ENCODE measurements around the gene ZFYVE16. TPM values are rescaled to one million over a fixed set of nuclear protein-coding genes. Genes with fewer than 3 reads are reported as not detected.

ZFYVE16 gene
- total and polyA plus RNA-seq, 2 of the 13 experiments (the other 11 are each of a cell fraction or from before 2014, with no cell fraction given): 9.3 to 33.3 TPM

DNA sequence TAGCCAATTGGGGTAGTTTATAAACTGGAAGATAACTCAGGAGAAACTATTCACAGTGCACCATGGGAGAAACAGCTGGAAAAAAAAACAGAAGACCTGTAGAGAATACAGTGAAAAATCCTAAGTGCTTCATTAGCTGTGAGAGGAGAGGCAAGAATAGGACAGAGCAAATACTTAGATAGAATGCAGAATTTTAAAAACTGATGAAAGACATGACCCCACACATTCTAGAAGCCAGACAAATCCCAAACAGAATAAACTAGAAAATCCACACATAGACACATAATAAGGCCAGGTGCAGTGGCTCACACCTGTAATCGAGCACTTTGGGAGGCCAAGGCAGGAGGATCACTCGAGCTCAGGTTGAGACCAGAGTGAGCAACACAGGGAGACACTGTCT, 72.5 kb downstream of the ZFYVE16 start:
- ChIA-PET CTCF (ENCODE audit: low intra/inter-chr PET ratio, low total read pairs) (interaction anchor here (1.8 kb wide), 1 partner anchor 191 kb away, joined by 15 read pairs; no protein-coding TSS in a partner anchor), POLR2A (no interaction called here)
- H3K27ac ChIP-seq (ENCODE audit: extremely low read length, insufficient read depth, low read length): no peak overlapping the region
- ATAC-seq (no peak), DNase-seq (ENCODE audit: low spot score) (no peak), FAIRE-seq (no peak)
- TF ChIP-seq, protein P1, sequence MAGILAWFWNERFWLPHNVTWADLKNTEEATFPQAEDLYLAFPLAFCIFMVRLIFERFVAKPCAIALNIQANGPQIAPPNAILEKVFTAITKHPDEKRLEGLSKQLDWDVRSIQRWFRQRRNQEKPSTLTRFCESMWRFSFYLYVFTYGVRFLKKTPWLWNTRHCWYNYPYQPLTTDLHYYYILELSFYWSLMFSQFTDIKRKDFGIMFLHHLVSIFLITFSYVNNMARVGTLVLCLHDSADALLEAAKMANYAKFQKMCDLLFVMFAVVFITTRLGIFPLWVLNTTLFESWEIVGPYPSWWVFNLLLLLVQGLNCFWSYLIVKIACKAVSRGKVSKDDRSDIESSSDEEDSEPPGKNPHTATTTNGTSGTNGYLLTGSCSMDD (CRISPR knock-in tag; IDR thresholded peaks at IDR 0.05): no peak
- TF ChIP-seq ZNF552 (CRISPR knock-in tag; IDR thresholded peaks at IDR 0.05; ENCODE audit: borderline replicate concordance) (no peak), ZC3H13 (CRISPR knock-in tag; IDR thresholded peaks at IDR 0.05) (no peak), ZNF670 (CRISPR knock-in tag; IDR thresholded peaks at IDR 0.05; ENCODE audit: borderline replicate concordance) (no peak), RFX3 (CRISPR knock-in tag; IDR thresholded peaks at IDR 0.05) (no peak), ZNF589 (CRISPR knock-in tag; conservative IDR thresholded peaks at IDR 0.05) (no peak)
- TF ChIP-seq, protein P2, sequence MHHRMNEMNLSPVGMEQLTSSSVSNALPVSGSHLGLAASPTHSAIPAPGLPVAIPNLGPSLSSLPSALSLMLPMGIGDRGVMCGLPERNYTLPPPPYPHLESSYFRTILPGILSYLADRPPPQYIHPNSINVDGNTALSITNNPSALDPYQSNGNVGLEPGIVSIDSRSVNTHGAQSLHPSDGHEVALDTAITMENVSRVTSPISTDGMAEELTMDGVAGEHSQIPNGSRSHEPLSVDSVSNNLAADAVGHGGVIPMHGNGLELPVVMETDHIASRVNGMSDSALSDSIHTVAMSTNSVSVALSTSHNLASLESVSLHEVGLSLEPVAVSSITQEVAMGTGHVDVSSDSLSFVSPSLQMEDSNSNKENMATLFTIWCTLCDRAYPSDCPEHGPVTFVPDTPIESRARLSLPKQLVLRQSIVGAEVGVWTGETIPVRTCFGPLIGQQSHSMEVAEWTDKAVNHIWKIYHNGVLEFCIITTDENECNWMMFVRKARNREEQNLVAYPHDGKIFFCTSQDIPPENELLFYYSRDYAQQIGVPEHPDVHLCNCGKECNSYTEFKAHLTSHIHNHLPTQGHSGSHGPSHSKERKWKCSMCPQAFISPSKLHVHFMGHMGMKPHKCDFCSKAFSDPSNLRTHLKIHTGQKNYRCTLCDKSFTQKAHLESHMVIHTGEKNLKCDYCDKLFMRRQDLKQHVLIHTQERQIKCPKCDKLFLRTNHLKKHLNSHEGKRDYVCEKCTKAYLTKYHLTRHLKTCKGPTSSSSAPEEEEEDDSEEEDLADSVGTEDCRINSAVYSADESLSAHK (CRISPR knock-in tag; IDR thresholded peaks at IDR 0.05; ENCODE audit: borderline replicate concordance): no peak
- TF ChIP-seq, protein P3, sequence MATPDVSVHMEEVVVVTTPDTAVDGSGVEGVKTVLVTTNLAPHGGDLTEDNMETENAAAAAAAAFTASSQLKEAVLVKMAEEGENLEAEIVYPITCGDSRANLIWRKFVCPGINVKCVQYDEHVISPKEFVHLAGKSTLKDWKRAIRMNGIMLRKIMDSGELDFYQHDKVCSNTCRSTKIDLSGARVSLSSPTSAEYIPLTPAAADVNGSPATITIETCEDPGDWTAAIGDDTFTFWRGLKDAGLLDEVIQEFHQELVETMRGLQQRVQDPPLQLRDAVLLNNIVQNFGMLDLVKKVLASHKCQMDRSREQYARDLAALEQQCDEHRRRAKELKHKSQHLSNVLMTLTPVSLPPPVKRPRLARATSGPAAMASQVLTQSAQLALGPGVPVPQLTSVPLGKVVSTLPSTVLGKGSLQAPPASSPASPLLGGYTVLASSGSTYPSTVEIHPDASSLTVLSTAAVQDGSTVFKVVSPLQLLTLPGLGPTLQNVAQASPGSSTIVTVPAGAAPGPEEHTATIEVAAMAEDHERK (CRISPR knock-in tag; IDR thresholded peaks at IDR 0.05; ENCODE audit: low read depth): no peak
- TF ChIP-seq, protein P4, sequence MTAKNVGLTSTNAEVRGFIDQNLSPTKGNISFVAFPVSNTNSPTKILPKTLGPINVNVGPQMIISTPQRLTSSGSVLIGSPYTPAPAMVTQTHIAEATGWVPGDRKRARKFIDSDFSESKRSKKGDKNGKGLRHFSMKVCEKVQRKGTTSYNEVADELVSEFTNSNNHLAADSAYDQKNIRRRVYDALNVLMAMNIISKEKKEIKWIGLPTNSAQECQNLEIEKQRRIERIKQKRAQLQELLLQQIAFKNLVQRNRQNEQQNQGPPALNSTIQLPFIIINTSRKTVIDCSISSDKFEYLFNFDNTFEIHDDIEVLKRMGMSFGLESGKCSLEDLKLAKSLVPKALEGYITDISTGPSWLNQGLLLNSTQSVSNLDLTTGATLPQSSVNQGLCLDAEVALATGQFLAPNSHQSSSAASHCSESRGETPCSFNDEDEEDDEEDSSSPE (CRISPR knock-in tag; IDR thresholded peaks at IDR 0.05): no peak
- 93% methylated on average over 2 of the region's 2 CpGs for WGBS (ENCODE audit: low lambda C conversion rate)
- no peaks in the 10 kb centered on the region for H3K9me3 ChIP-seq (ENCODE audit: low read length)
- intact Hi-C loops (cut with micrococcal nuclease; ENCODE audit: unreplicated experiment) (loop anchor here (2.0 kb wide), 2 partner anchors 174 to 192 kb away; partner anchors contain the start of genes DHFR and MSH3), in situ Hi-C loops (cut with HindIII; ENCODE audit: extremely low pct_ligation_motif_present, low pct_unique_long_range_greater_than_20kb) (no loop called here)
- H2AFZ ChIP-seq (ENCODE audit: low read length): no peak overlapping the region
- peaks cover 0 to 12% of the 10 kb centered on the region in 2 experiments; a peak in 4 of 5 replicates for H3K36me3 ChIP-seq (replicated peaks in 1 of 2; ENCODE audit: control insufficient read depth in 1 of 2, insufficient read depth in 2 of 2, low read length in 2 of 2)
- no TSS peak for BruUV-seq (replicated peaks)
- no peaks in the 10 kb centered on the region for H3K27me3 ChIP-seq (ENCODE audit: control insufficient read depth in 1 of 2, insufficient read depth in 2 of 2, low read length in 2 of 2)
- no peak overlapping the region for H3K9ac ChIP-seq (ENCODE audit: insufficient read depth, low read depth, low read length)
- no peaks in the 10 kb centered on the region for H4K20me1 ChIP-seq (ENCODE audit: insufficient read depth, low read length)
- H3K79me2 ChIP-seq (ENCODE audit: insufficient read depth, low read length): no peaks in the 10 kb centered on the region
- peaks cover 1% of the 10 kb centered on the region for H3K4me1 ChIP-seq (ENCODE audit: insufficient read depth, low read length)
- no peak overlapping the region for H3K4me2 ChIP-seq (ENCODE audit: low read depth, low read length)
- H3K4me3 ChIP-seq (replicated peaks in 1 of 3; ENCODE audit: insufficient read depth in 1 of 3, low read depth in 2 of 3, low read length in 3 of 3): no peak overlapping the region
